GM12878 (cell line): ENCODE measurements around the gene L1CAM. TPM values are rescaled to one million over a fixed set of nuclear protein-coding genes. Genes with fewer than 3 reads are reported as not detected.

Experiments
- ATF7 ChIP-seq: fragments of 450-650 bp; IDR thresholded peaks from 2 replicates; pipeline ENCODE4 v1.6.1; 2016; ENCODE audit warnings: low read depth, mild to moderate bottlenecking
- CHD2 ChIP-seq: IDR thresholded peaks from 2 replicates; pipeline ENCODE4 v1.6.1; 2011; ENCODE audit warnings: low read depth, low read length, improper control_type of control experiment, borderline replicate concordance
- EED ChIP-seq: sonication (generic); IDR thresholded peaks from 2 replicates; pipeline ENCODE4 v1.6.1; 2016; ENCODE audit warnings: antibody characterized with exemption, low read depth
- HCFC1 ChIP-seq: fragments of 150-350 bp; IDR thresholded peaks from 2 replicates; pipeline ENCODE4 v1.6.1; 2014; ENCODE audit warnings: low read length
- HDGF ChIP-seq: fragments of 450-650 bp; IDR thresholded peaks from 2 replicates; pipeline ENCODE4 v1.6.1; 2016; ENCODE audit warnings: antibody characterized with exemption
- IRF4 ChIP-seq: IDR thresholded peaks from 2 replicates; pipeline ENCODE4 v1.6.1; 2011; ENCODE audit warnings: low read depth, low read length
- KLF5 ChIP-seq: fragments of 450-650 bp; IDR thresholded peaks from 2 replicates; pipeline ENCODE4 v1.6.1; 2014; ENCODE audit warnings: mild to moderate bottlenecking; ENCODE audit not compliant: partially characterized antibody
- MEF2B ChIP-seq: fragments of 450-650 bp; IDR thresholded peaks from 2 replicates; pipeline ENCODE4 v1.6.1; 2018; ENCODE audit warnings: mild to moderate bottlenecking, moderate library complexity; ENCODE audit not compliant: partially characterized antibody, poor library complexity, severe bottlenecking
- MTA3 ChIP-seq: IDR thresholded peaks from 2 replicates; pipeline ENCODE4 v1.6.1; 2012; ENCODE audit warnings: low read length, inconsistent platforms, borderline replicate concordance
- NBN ChIP-seq: fragments of 450-650 bp; IDR thresholded peaks from 2 replicates; pipeline ENCODE4 v1.6.1; 2016
- POLR2AphosphoS2 ChIP-seq: IDR thresholded peaks from 2 replicates; pipeline ENCODE4 v1.6.1; 2011; ENCODE audit warnings: low read depth, mild to moderate bottlenecking, low read length, improper control_type of control experiment, moderate library complexity
- SMAD5 ChIP-seq: IDR thresholded peaks from 2 replicates; pipeline ENCODE4 v1.6.1; 2016; ENCODE audit warnings: antibody characterized with exemption, low read depth
- SREBF1 ChIP-seq: IDR thresholded peaks from 2 replicates; pipeline ENCODE4 v1.6.1; 2012; ENCODE audit warnings: mild to moderate bottlenecking, low read length
- SUZ12 ChIP-seq: fragments of 200-600 bp; sonication (generic); IDR thresholded peaks from one replicate; pipeline ENCODE4 v1.6.1; 2018; ENCODE audit warnings: antibody characterized with exemption, mild to moderate bottlenecking; ENCODE audit not compliant: unreplicated experiment
- ZBED1 ChIP-seq: IDR thresholded peaks from 2 replicates; pipeline ENCODE4 v1.6.1; 2016; ENCODE audit warnings: borderline replicate concordance
- ZNF274 ChIP-seq: IDR thresholded peaks from one replicate; pipeline ENCODE4 v1.8.0; 2011; ENCODE audit not compliant: insufficient read length, insufficient read depth
- ZNF687 ChIP-seq: fragments of 450-650 bp; IDR thresholded peaks from 2 replicates; pipeline ENCODE4 v1.6.1; 2017; ENCODE audit warnings: mild to moderate bottlenecking, moderate library complexity
- polyA plus RNA-seq, 11 experiments: library from polyadenylated mRNA; depleted of rRNA in 4 of 11; unstranded in 6 of 11; stranded (reverse) in 5 of 11; fragments of >200 nt; fragmentation: Nextera tagmentation in 4 of 11; fragmentation: Illumina TruSeq in 1 of 11; extraction: Ambion mirVana in 4 of 11; extraction: Trizol in 1 of 11; gene quantifications; 1 replicate in 1 of 11; 2 replicates in 10 of 11; pipeline versions ENCODE4 v1.2.1 to v1.2.3, GENCODE V29; 2011 to 2016; ENCODE audit warnings: inconsistent platforms in 2 of 11, missing spikeins in 2 of 11, low read depth in 1 of 11
- total RNA-seq, 4 experiments: library from RNA; depleted of rRNA in 3 of 4; stranded (reverse); fragments of >200 nt in 3 of 4; fragmentation: Illumina TruSeq in 1 of 4; extraction: Trizol in 1 of 4; gene quantifications; 2 replicates each; pipeline versions ENCODE4 v1.2.1 to v1.2.3, GENCODE V29; 2013 to 2021
- TF ChIP-seq, protein P1 (sequence below): IDR thresholded peaks from 2 replicates; pipeline ENCODE4 v1.6.1; 2011; ENCODE audit warnings: low read depth, mild to moderate bottlenecking, low read length, moderate library complexity, borderline replicate concordance; ENCODE audit errors: extremely low read depth
- TF ChIP-seq, protein P2 (sequence below): fragments of 450-650 bp; IDR thresholded peaks from 2 replicates; pipeline ENCODE4 v1.6.1; 2017; ENCODE audit warnings: borderline replicate concordance
- TF ChIP-seq, protein P3 (sequence below): IDR thresholded peaks from 2 replicates; pipeline ENCODE4 v1.6.1; 2011; ENCODE audit warnings: borderline replicate concordance, low read depth, mild to moderate bottlenecking, moderate library complexity, low read length; ENCODE audit not compliant: insufficient read depth, poor library complexity, severe bottlenecking
- TF ChIP-seq, protein P4 (sequence below): fragments of 450-650 bp; IDR thresholded peaks from 2 replicates; pipeline ENCODE4 v1.6.1; 2017; ENCODE audit warnings: mild to moderate bottlenecking

L1CAM gene
- total and polyA plus RNA-seq, 10 of the 15 experiments (the other 5 are each of a cell fraction or from before 2014, with no cell fraction given): 0.01 to 0.64 (median 0.09) TPM; not detected in 5

- TF ChIP-seq HDGF: 0 out of 2 replicates have a peak, but pooled peaks have one; percentile 43
- TF ChIP-seq CHD2: 0 out of 2 replicates have a peak, but pooled peaks have one; percentile 46
- peak; percentile 28; the same call in 1 of the 2 replicates for TF ChIP-seq ZBED1
- peak; percentile 67 for TF ChIP-seq ATF7
- TF ChIP-seq IRF4: no peak
- TF ChIP-seq MTA3: peak; percentile 60; the same call in 1 of the 2 replicates
- no peak for TF ChIP-seq SUZ12
- no peak for TF ChIP-seq HCFC1
- peak; percentile 24; the same call in 1 of the 2 replicates for TF ChIP-seq SMAD5
- TF ChIP-seq NBN: 0 out of 2 replicates have a peak, but pooled peaks have one; percentile 56
- peak; percentile 59; the same call in 1 of the 2 replicates for TF ChIP-seq POLR2AphosphoS2
- TF ChIP-seq, protein P1, sequence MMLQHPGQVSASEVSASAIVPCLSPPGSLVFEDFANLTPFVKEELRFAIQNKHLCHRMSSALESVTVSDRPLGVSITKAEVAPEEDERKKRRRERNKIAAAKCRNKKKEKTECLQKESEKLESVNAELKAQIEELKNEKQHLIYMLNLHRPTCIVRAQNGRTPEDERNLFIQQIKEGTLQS: no peak
- TF ChIP-seq, protein P2, sequence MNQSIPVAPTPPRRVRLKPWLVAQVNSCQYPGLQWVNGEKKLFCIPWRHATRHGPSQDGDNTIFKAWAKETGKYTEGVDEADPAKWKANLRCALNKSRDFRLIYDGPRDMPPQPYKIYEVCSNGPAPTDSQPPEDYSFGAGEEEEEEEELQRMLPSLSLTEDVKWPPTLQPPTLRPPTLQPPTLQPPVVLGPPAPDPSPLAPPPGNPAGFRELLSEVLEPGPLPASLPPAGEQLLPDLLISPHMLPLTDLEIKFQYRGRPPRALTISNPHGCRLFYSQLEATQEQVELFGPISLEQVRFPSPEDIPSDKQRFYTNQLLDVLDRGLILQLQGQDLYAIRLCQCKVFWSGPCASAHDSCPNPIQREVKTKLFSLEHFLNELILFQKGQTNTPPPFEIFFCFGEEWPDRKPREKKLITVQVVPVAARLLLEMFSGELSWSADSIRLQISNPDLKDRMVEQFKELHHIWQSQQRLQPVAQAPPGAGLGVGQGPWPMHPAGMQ: no peak
- no peak for TF ChIP-seq SREBF1
- peak; percentile 53; the same call in 1 of the 2 replicates for TF ChIP-seq EED
- TF ChIP-seq, protein P3, sequence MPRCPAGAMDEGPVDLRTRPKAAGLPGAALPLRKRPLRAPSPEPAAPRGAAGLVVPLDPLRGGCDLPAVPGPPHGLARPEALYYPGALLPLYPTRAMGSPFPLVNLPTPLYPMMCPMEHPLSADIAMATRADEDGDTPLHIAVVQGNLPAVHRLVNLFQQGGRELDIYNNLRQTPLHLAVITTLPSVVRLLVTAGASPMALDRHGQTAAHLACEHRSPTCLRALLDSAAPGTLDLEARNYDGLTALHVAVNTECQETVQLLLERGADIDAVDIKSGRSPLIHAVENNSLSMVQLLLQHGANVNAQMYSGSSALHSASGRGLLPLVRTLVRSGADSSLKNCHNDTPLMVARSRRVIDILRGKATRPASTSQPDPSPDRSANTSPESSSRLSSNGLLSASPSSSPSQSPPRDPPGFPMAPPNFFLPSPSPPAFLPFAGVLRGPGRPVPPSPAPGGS: peak; percentile 7
- TF ChIP-seq ZNF274: no peak
- no peak for TF ChIP-seq KLF5
- TF ChIP-seq MEF2B: peak; percentile 86
- TF ChIP-seq, protein P4, sequence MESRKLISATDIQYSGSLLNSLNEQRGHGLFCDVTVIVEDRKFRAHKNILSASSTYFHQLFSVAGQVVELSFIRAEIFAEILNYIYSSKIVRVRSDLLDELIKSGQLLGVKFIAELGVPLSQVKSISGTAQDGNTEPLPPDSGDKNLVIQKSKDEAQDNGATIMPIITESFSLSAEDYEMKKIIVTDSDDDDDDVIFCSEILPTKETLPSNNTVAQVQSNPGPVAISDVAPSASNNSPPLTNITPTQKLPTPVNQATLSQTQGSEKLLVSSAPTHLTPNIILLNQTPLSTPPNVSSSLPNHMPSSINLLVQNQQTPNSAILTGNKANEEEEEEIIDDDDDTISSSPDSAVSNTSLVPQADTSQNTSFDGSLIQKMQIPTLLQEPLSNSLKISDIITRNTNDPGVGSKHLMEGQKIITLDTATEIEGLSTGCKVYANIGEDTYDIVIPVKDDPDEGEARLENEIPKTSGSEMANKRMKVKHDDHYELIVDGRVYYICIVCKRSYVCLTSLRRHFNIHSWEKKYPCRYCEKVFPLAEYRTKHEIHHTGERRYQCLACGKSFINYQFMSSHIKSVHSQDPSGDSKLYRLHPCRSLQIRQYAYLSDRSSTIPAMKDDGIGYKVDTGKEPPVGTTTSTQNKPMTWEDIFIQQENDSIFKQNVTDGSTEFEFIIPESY: no peak
- peak; percentile 38; the same call in 1 of the 2 replicates for TF ChIP-seq ZNF687
These were observed 41.1 kb upstream of the L1CAM start (continued) for GRCh38 chrX:153926858-153927671.
